Fibroblast of lung (primary cell): ENCODE measurements around the gene INTS6L. TPM values are rescaled to one million over a fixed set of nuclear protein-coding genes. Genes with fewer than 3 reads are reported as not detected.

Experiments
- DNase-seq, 2 donors: peaks; one replicate each; pipeline versions ENCODE4 v3.0.0 to v3.0.0-alpha.2; 2010; ENCODE audit warnings: low read depth in 2 of 2
- H2AFZ ChIP-seq: 2 replicates; pipeline ENCODE4 v1.5.1; 2012; ENCODE audit warnings: low read length, control low read depth, inconsistent platforms
- H3K27ac ChIP-seq: 2 replicates; pipeline ENCODE4 v1.5.1; 2011; ENCODE audit warnings: low read length, control low read depth; ENCODE audit not compliant: insufficient read depth
- H3K27me3 ChIP-seq: 2 replicates; pipeline ENCODE4 v1.5.1; 2011; ENCODE audit warnings: mild to moderate bottlenecking, low read length; ENCODE audit not compliant: control insufficient read depth, insufficient read depth
- H3K36me3 ChIP-seq: 2 replicates; pipeline ENCODE4 v1.5.1; 2011; ENCODE audit warnings: low read length; ENCODE audit not compliant: control insufficient read depth, insufficient read depth
- H3K4me1 ChIP-seq: 2 replicates; pipeline ENCODE4 v1.5.1; 2011; ENCODE audit warnings: low read length; ENCODE audit not compliant: control insufficient read depth, insufficient read depth; ENCODE audit errors: extremely low read depth
- H3K4me2 ChIP-seq: 2 replicates; pipeline ENCODE4 v1.5.1; 2011; ENCODE audit warnings: low read length, control low read depth; ENCODE audit not compliant: insufficient read depth; ENCODE audit errors: extremely low read depth
- H3K4me3 ChIP-seq, 4 experiments: fragments of 200-600 bp in 1 of 4; sonication (generic) in 1 of 4; replicated peaks in 1 of 4; 2 replicates each; pipeline ENCODE4 v1.5.1; 2011 to 2016; ENCODE audit warnings: low read length in 4 of 4, low read depth in 3 of 4, mild to moderate bottlenecking in 3 of 4, control low read depth in 2 of 4, inconsistent platforms in 1 of 4, mixed read lengths in 1 of 4; ENCODE audit not compliant: insufficient read depth in 1 of 4; ENCODE audit errors: control extremely low read depth in 1 of 4
- H3K79me2 ChIP-seq: 2 replicates; pipeline ENCODE4 v1.5.1; 2012; ENCODE audit warnings: mild to moderate bottlenecking, low read length, inconsistent platforms; ENCODE audit not compliant: control insufficient read depth, insufficient read depth
- H3K9ac ChIP-seq: 2 replicates; pipeline ENCODE4 v1.5.1; 2011; ENCODE audit warnings: mild to moderate bottlenecking, low read length, control low read depth; ENCODE audit not compliant: insufficient read depth
- H3K9me3 ChIP-seq: 2 replicates; pipeline ENCODE4 v1.5.1; 2012; ENCODE audit warnings: low read depth, low read length; ENCODE audit not compliant: control insufficient read depth, insufficient read depth
- H4K20me1 ChIP-seq: 2 replicates; pipeline ENCODE4 v1.5.1; 2011; ENCODE audit warnings: low read length; ENCODE audit not compliant: control insufficient read depth, insufficient read depth; ENCODE audit errors: extremely low read depth
- EZH2 ChIP-seq: IDR thresholded peaks from 2 replicates; pipeline ENCODE4 v1.5.1; 2012; ENCODE audit warnings: low read length, control low read depth, mild to moderate bottlenecking; ENCODE audit errors: missing control alignments
- polyA plus RNA-seq, 2 donors: library from polyadenylated mRNA; depleted of rRNA in 1 of 2; stranded (reverse) in 1 of 2; unstranded in 1 of 2; fragments of >200 nt; gene quantifications; 2 replicates each; pipeline ENCODE4 v1.2.1, GENCODE V29; 2011 to 2012; ENCODE audit warnings: missing spikeins in 1 of 2
- total RNA-seq: library from RNA; depleted of rRNA; stranded (reverse); fragments of >200 nt; gene quantifications from 2 replicates; pipeline ENCODE4 v1.2.1, GENCODE V29; 2014
- TF ChIP-seq, protein P1 (sequence below), 2 donors: IDR thresholded peaks in 1 of 2; conservative IDR thresholded peaks in 1 of 2; 1 replicate in 1 of 2; 2 replicates in 1 of 2; pipeline ENCODE4 v1.5.1; 2011 to 2012; ENCODE audit warnings: low read length in 2 of 2, control low read depth in 1 of 2, inconsistent platforms in 1 of 2, low read depth in 1 of 2, mild to moderate bottlenecking in 1 of 2

The INTS6L gene
- total and polyA plus RNA-seq, 2 donors (not counting 1 experiment from before 2014, with no cell fraction given), result 5.1 to 5.7 TPM

DNA sequence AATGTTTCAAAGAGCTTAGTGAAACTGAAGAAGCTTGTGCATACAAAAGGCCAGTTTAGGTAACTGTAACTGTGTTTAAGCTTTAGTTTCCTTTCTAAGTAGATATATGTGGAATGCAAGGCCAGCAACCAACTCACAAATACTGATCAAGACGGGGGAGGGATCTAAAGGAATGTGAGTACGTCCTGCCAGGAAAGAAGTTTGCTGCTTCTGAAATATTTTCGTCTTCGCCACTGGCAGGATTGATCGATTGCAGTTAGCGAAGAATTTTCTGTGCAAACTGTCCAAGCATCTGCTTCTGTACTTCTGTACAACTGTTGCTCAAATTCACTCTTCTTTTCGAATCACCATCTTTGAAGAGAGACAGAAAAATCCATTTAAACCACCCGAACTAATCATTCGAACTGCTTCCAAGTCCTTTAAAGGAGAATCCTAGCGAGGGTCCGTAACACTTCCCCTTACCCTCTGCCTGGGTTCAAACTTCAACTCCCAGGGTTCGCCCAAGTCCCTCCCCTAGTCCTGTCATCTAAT, 373 bp upstream of the INTS6L start:
- peak overlapping the region; percentile 52 to 80 (median 67) for H3K4me3 ChIP-seq
- H3K27me3 ChIP-seq, result no peaks in the 10 kb centered on the region
- TF ChIP-seq EZH2, result no peak
- TF ChIP-seq, protein P1, sequence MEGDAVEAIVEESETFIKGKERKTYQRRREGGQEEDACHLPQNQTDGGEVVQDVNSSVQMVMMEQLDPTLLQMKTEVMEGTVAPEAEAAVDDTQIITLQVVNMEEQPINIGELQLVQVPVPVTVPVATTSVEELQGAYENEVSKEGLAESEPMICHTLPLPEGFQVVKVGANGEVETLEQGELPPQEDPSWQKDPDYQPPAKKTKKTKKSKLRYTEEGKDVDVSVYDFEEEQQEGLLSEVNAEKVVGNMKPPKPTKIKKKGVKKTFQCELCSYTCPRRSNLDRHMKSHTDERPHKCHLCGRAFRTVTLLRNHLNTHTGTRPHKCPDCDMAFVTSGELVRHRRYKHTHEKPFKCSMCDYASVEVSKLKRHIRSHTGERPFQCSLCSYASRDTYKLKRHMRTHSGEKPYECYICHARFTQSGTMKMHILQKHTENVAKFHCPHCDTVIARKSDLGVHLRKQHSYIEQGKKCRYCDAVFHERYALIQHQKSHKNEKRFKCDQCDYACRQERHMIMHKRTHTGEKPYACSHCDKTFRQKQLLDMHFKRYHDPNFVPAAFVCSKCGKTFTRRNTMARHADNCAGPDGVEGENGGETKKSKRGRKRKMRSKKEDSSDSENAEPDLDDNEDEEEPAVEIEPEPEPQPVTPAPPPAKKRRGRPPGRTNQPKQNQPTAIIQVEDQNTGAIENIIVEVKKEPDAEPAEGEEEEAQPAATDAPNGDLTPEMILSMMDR (conservative IDR thresholded peaks at IDR 0.05 in 1 of 2, IDR thresholded peaks at IDR 0.05 in 1 of 2; ENCODE audit: low read depth in 1 of 2, low read length in 2 of 2), result no peak
- no peaks in the 10 kb centered on the region for H3K79me2 ChIP-seq
- peak overlapping the region; percentile 69 for H3K4me2 ChIP-seq
- H4K20me1 ChIP-seq, result no peaks in the 10 kb centered on the region
- peak overlapping the region; percentile 58 for H3K27ac ChIP-seq
- no peaks in the 10 kb centered on the region for H3K4me1 ChIP-seq
- H2AFZ ChIP-seq, result peak overlapping the region; percentile 3
- no peak overlapping the region for H3K9ac ChIP-seq
- no peaks in the 10 kb centered on the region for H3K9me3 ChIP-seq
- H3K36me3 ChIP-seq, result no peaks in the 10 kb centered on the region
- peak; percentile 52 to 82 for DNase-seq

DNA sequence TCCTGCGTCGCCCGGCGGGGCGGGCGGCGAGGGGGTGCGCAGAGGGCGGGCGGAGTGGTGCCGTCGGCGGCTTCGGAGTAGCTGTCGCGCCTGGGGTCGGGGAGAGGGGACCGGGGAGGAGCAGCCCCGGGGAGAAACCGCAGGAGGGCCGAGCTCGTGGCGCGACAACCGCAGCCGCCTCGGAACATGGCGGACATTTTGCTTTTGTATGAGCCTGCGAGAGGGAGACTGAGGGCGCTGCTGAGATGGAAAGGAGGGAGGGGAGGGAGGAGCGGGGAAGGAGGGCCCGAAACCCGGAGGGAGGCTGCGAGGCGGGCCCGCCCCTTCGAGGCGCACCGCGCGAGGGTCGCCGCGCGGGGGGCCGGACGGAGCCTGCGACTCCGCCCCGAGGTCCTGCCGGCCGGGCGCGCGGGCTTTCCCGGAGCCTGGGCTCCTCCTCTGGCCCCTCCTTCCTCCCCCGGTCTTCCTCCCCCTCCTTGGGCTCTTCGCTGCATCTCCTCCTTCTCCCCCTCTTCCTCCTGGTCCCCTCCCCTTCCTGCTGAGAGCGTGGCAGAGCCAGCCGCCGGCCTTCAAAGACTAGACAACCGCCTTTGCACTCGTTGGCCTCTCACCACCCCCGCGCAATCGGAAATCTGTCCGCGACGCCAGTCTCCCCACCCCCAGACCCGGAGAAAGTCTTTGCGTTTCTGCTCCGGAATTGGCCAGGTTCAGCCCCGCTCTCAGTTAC, 1.1 kb downstream of the INTS6L start:
- Histone ChIP-seq H3K27me3 (no peaks in the 10 kb centered on the region), H3K4me1 (no peaks in the 10 kb centered on the region), H4K20me1 (no peaks in the 10 kb centered on the region), H3K4me3 (peak overlapping the region; percentile 52 to 80 (median 67)), H2AFZ (peak overlapping the region; percentile 70), H3K36me3 (no peaks in the 10 kb centered on the region), H3K4me2 (peak overlapping the region; percentile 75), H3K27ac (peak overlapping the region; percentile 83), H3K9ac (peak overlapping the region; percentile 76), H3K79me2 (no peaks in the 10 kb centered on the region), H3K9me3 (no peaks in the 10 kb centered on the region)
- peak; percentile 87 to 90 for DNase-seq
- TF ChIP-seq, protein P1 (conservative IDR thresholded peaks at IDR 0.05 in 1 of 2, IDR thresholded peaks at IDR 0.05 in 1 of 2; ENCODE audit: low read depth in 1 of 2, low read length in 2 of 2), result no peak
- no peak for TF ChIP-seq EZH2

DNA sequence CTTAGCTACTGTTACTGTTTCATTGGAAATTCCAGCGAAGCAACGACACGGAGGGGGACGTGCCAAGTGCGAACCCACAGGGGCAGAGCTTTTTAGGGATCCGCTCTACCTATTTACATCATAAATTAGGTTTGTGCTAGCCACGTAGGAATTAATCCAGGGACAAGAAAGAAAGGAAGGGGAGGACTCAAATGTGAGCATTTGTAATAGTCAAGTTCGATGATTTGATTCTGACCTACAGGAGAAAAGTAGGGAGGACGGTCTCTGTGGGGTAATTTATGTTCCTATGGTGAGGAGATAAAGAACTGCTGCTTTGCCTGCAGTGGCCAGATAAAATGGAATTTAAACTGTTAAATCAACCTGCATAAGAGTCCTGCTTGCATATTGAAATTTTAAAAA, 1.7 kb downstream of the INTS6L start:
- peak overlapping the region; percentile 70 for H2AFZ ChIP-seq
- no peaks in the 10 kb centered on the region for H3K9me3 ChIP-seq
- H3K27ac ChIP-seq, result peak overlapping the region; percentile 83
- no peaks in the 10 kb centered on the region for H3K4me1 ChIP-seq
- H3K79me2 ChIP-seq, result no peaks in the 10 kb centered on the region
- no peaks in the 10 kb centered on the region for H3K27me3 ChIP-seq
- TF ChIP-seq, protein P1 (conservative IDR thresholded peaks at IDR 0.05 in 1 of 2, IDR thresholded peaks at IDR 0.05 in 1 of 2; ENCODE audit: low read depth in 1 of 2, low read length in 2 of 2), result no peak
- no peak for TF ChIP-seq EZH2
- peak overlapping the region; percentile 49 to 69 (median 60) for H3K4me3 ChIP-seq
- H3K36me3 ChIP-seq, result no peaks in the 10 kb centered on the region
- no peaks in the 10 kb centered on the region for H4K20me1 ChIP-seq
- peak overlapping the region; percentile 75 for H3K4me2 ChIP-seq
- peak overlapping the region; percentile 63 for H3K9ac ChIP-seq
- DNase-seq, result no peak
